IMR-90 (cell line): ENCODE measurements around the gene UGT1A3. TPM values are rescaled to one million over a fixed set of nuclear protein-coding genes. Genes with fewer than 3 reads are reported as not detected.

Source experiments
- ATAC-seq: fragments of 200-7000 bp; cut with Tn5 transposase; 2 replicates; pipeline ENCODE4 v1.9.1; 2020; ENCODE audit warnings: low read depth, mild to moderate bottlenecking, moderate library complexity
- BruUV-seq: library from RNA; stranded (reverse); fragments of 400-500 nt; replicated peaks from 2 replicates; lab custom pipeline; 2021; lab: Mats Ljungman, UMichigan
- CTCF ChIA-PET: fragments of 300-600 bp; formaldehyde crosslinking; extraction: SDS; loops from one replicate; lab custom pipeline; 2021; ENCODE audit warnings: antibody characterized with exemption; lab: Yijun Ruan, JAX
- POLR2A ChIA-PET: fragments of 300-600 bp; sonication (Branson Sonifier 250); formaldehyde crosslinking; loops from one replicate; lab custom pipeline; 2022; ENCODE audit warnings: antibody characterized with exemption; ENCODE audit not compliant: unreplicated experiment; lab: Charles Lee
- DNase-seq: peaks from one replicate; pipeline ENCODE4 v3.0.0; 2013
- H2AFZ ChIP-seq: replicated peaks from 2 replicates; pipeline ENCODE3; 2013; ENCODE audit warnings: low read length, mild to moderate bottlenecking; ENCODE audit not compliant: poor library complexity
- H2AK5ac ChIP-seq: 2 replicates; pipeline ENCODE4 v1.6.1; 2013; ENCODE audit warnings: low read depth, low read length, inconsistent platforms
- H2AK9ac ChIP-seq: replicated peaks from 2 replicates; pipeline ENCODE3; 2013; ENCODE audit warnings: mild to moderate bottlenecking, low read depth, low read length, moderate library complexity; ENCODE audit not compliant: poor library complexity
- H2BK120ac ChIP-seq: 2 replicates; pipeline ENCODE4 v1.6.1; 2013; ENCODE audit warnings: low read depth, low read length, inconsistent platforms
- H2BK15ac ChIP-seq: 3 replicates; pipeline ENCODE4 v1.6.1; 2013; ENCODE audit warnings: low read depth, low read length, inconsistent platforms
- H2BK20ac ChIP-seq: 2 replicates; pipeline ENCODE4 v1.6.1; 2013; ENCODE audit warnings: low read depth, mild to moderate bottlenecking, inconsistent platforms, low read length, moderate library complexity
- H2BK5ac ChIP-seq: 2 replicates; pipeline ENCODE4 v1.6.1; 2013; ENCODE audit warnings: mild to moderate bottlenecking, low read depth, low read length, inconsistent platforms; ENCODE audit not compliant: poor library complexity, severe bottlenecking
- H3K14ac ChIP-seq: replicated peaks from 2 replicates; pipeline ENCODE4 v1.6.1; 2013; ENCODE audit warnings: low read depth, low read length, inconsistent platforms
- H3K18ac ChIP-seq: 2 replicates; pipeline ENCODE4 v1.6.1; 2013; ENCODE audit warnings: low read depth, low read length, control low read depth
- H3K23ac ChIP-seq: 2 replicates; pipeline ENCODE4 v1.6.1; 2013; ENCODE audit warnings: low read depth, low read length, inconsistent platforms
- H3K27ac ChIP-seq: 2 replicates; pipeline ENCODE4 v1.5.1; 2013; ENCODE audit warnings: mild to moderate bottlenecking, control low read depth, low read length; ENCODE audit not compliant: insufficient read depth
- H3K27me3 ChIP-seq: 2 replicates; pipeline ENCODE4 v1.6.1; 2013; ENCODE audit warnings: low read length; ENCODE audit not compliant: control insufficient read depth, insufficient read depth
- H3K36me3 ChIP-seq: 2 replicates; pipeline ENCODE4 v1.6.1; 2013; ENCODE audit warnings: low read length, mixed read lengths; ENCODE audit not compliant: control insufficient read depth, insufficient read depth
- H3K4ac ChIP-seq: 2 replicates; pipeline ENCODE4 v1.6.1; 2013; ENCODE audit warnings: low read depth, low read length, inconsistent platforms
- H3K4me1 ChIP-seq: 2 replicates; pipeline ENCODE4 v1.6.1; 2013; ENCODE audit warnings: low read length, mixed read lengths; ENCODE audit not compliant: control insufficient read depth, insufficient read depth
- H3K4me2 ChIP-seq: 2 replicates; pipeline ENCODE4 v1.6.1; 2013; ENCODE audit warnings: low read depth, mild to moderate bottlenecking, control low read depth, low read length, moderate library complexity
- H3K4me3 ChIP-seq: 2 replicates; pipeline ENCODE4 v1.5.1; 2013; ENCODE audit warnings: low read depth, mild to moderate bottlenecking, control low read depth, low read length, moderate library complexity; ENCODE audit not compliant: insufficient read depth
- H3K56ac ChIP-seq: 2 replicates; pipeline ENCODE4 v1.6.1; 2013; ENCODE audit warnings: low read length, inconsistent platforms; ENCODE audit not compliant: insufficient read depth; ENCODE audit errors: extremely low read depth
- H3K79me1 ChIP-seq, 2 experiments: 2 replicates each; pipeline ENCODE4 v1.6.1; 2013; ENCODE audit warnings: low read length in 2 of 2, inconsistent platforms in 1 of 2, low read depth in 1 of 2
- H3K9ac ChIP-seq: 2 replicates; pipeline ENCODE4 v1.6.1; 2013; ENCODE audit warnings: low read depth, low read length, control low read depth
- H3K9me1 ChIP-seq: 2 replicates; pipeline ENCODE4 v1.6.1; 2013; ENCODE audit warnings: low read length, inconsistent platforms; ENCODE audit not compliant: insufficient read depth
- H3K9me3 ChIP-seq: 2 replicates; pipeline ENCODE4 v1.6.1; 2013; ENCODE audit warnings: low read length; ENCODE audit not compliant: control insufficient read depth, insufficient read depth
- H4K20me1 ChIP-seq: 2 replicates; pipeline ENCODE4 v1.6.1; 2013; ENCODE audit warnings: low read length, inconsistent platforms; ENCODE audit not compliant: insufficient read depth
- H4K5ac ChIP-seq: 2 replicates; pipeline ENCODE4 v1.6.1; 2013; ENCODE audit warnings: mild to moderate bottlenecking, low read depth, low read length, control low read depth
- H4K8ac ChIP-seq, 2 experiments: 2 replicates each; pipeline ENCODE4 v1.6.1; 2013; ENCODE audit warnings: low read depth in 2 of 2, low read length in 2 of 2, control low read depth in 1 of 2, inconsistent platforms in 1 of 2
- H4K91ac ChIP-seq: 2 replicates; pipeline ENCODE4 v1.6.1; 2013; ENCODE audit warnings: low read depth, low read length, inconsistent platforms; ENCODE audit not compliant: insufficient read depth
- BHLHE40 ChIP-seq: fragments of 150-350 bp; IDR thresholded peaks from 2 replicates; pipeline ENCODE4 v1.6.1; 2016; ENCODE audit warnings: mild to moderate bottlenecking, low read depth, low read length
- FOS ChIP-seq: fragments of 150-350 bp; IDR thresholded peaks from 2 replicates; pipeline ENCODE4 v1.6.1; 2016; ENCODE audit warnings: low read depth, low read length
- MXI1 ChIP-seq: IDR thresholded peaks from 2 replicates; pipeline ENCODE4 v1.6.1; 2012; ENCODE audit warnings: low read depth, mild to moderate bottlenecking, low read length, moderate library complexity, borderline replicate concordance
- SMC3 ChIP-seq: fragments of 150-350 bp; IDR thresholded peaks from 2 replicates; pipeline ENCODE4 v1.6.1; 2016; ENCODE audit warnings: low read depth, mild to moderate bottlenecking, antibody characterized with exemption, low read length, moderate library complexity
- WGBS, 2 experiments: methylation state at CpG; one replicate each; pipeline versions ENCODE4 v1.1.5 to v1.1.7; 2013; ENCODE audit warnings: missing lambda C conversion rate in 2 of 2; ENCODE audit not compliant: insufficient read length in 1 of 2; ENCODE audit errors: extremely low coverage in 2 of 2; 5-methylcytosine and 5-hydroxymethylcytosine counted together
- dilution Hi-C: fragments of 300-500 bp; cut with HindIII; formaldehyde crosslinking; loops from one replicate; pipeline ENCODE4 v1.14.3; 2018; ENCODE audit warnings: low sequenced_read_pairs; ENCODE audit not compliant: unreplicated experiment
- in situ Hi-C: fragments of 300-500 bp; cut with MboI; formaldehyde crosslinking; loops from 3 replicates; pipeline ENCODE4 v1.14.3; 2019; ENCODE audit warnings: low sequenced_read_pairs, inconsistent platforms, mixed read lengths
- intact Hi-C: fragments of 100-400 bp; cut with micrococcal nuclease; formaldehyde crosslinking; loops from 2 replicates; pipeline ENCODE4 v1.10.0; 2022
- polyA plus RNA-seq, 3 experiments: library from polyadenylated mRNA; depleted of rRNA; stranded (reverse); fragments of >200 nt; gene quantifications; 2 replicates each; pipeline ENCODE4 v1.2.3, GENCODE V29; 2012; ENCODE audit warnings: low replicate concordance in 1 of 3
- total RNA-seq: library from RNA; depleted of rRNA; stranded (reverse); fragments of >200 nt; gene quantifications from 2 replicates; pipeline ENCODE4 v1.2.3, GENCODE V29; 2012

The UGT1A3 gene
- total and polyA plus RNA-seq, 2 of the 4 experiments (the other 2 are of a cell fraction) = not detected

DNA sequence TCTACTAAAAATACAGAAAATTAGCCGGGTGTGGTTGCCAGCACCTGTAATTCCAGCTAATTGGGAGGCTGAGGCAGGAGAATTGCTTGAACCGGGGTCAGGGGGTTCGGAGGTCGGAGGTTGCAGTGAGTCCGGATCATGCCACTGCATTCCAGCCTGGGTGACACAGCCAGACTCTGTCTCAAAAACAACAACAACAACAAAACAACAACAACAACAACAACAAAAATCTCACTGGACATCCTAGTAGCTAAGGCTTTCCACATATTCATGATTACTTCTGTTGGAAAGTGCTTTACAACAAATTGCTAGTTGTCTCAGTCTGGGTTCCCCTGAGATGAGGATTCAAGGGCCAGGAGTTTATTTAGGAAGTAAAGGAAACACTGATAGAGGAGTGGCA is 45.0 kb downstream of the UGT1A3 start:
- H3K23ac ChIP-seq = no peak overlapping the region
- no peak overlapping the region for H3K4ac ChIP-seq
- no peak overlapping the region for H2AK9ac ChIP-seq
- no peak overlapping the region for H4K91ac ChIP-seq
- ChIA-PET POLR2A (no interaction called here), CTCF (no interaction called here)
- no peak overlapping the region for H3K18ac ChIP-seq
- TF ChIP-seq BHLHE40 = no peak
- no peak for TF ChIP-seq FOS
- no peak for TF ChIP-seq SMC3
- no peak for TF ChIP-seq MXI1
- H3K79me1 ChIP-seq = no peaks in the 10 kb centered on the region
- H2BK20ac ChIP-seq = no peak overlapping the region
- no peak overlapping the region for H3K56ac ChIP-seq
- H4K8ac ChIP-seq = no peak overlapping the region
- no peak overlapping the region for H3K4me2 ChIP-seq
- no peak overlapping the region for H2BK120ac ChIP-seq
- H4K20me1 ChIP-seq = no peaks in the 10 kb centered on the region
- peaks cover 3% of the 10 kb centered on the region; the same call in 1 of the 2 replicates for H3K9me3 ChIP-seq
- H2AK5ac ChIP-seq = no peak overlapping the region
- no peak overlapping the region for H2AFZ ChIP-seq
- in situ Hi-C loops (no loop called here), intact Hi-C loops (no loop called here), dilution Hi-C loops (no loop called here)
- no peak overlapping the region for H4K5ac ChIP-seq
- no peak overlapping the region for H2BK15ac ChIP-seq
- H3K14ac ChIP-seq = no peak overlapping the region
- no peak for DNase-seq
- H3K4me1 ChIP-seq = no peaks in the 10 kb centered on the region
- no peaks in the 10 kb centered on the region for H3K9me1 ChIP-seq
- no peak overlapping the region for H3K9ac ChIP-seq
- WGBS, 2 experiments = no CpG with 5 or more reads among the region's 5 CpGs
- no peak for ATAC-seq
- no peak overlapping the region for H2BK5ac ChIP-seq
- no peaks in the 10 kb centered on the region for H3K27me3 ChIP-seq
- BruUV-seq = no TSS peak
- no peak overlapping the region for H3K27ac ChIP-seq
- no peak overlapping the region for H3K4me3 ChIP-seq
- H3K36me3 ChIP-seq = no peaks in the 10 kb centered on the region
